OCI-LY1 (cell line): ENCODE measurements around the gene ABRAXAS1.

Experiments
- H2AFZ ChIP-seq: fragments of 200-600 bp; sonication (generic), shearing (Covaris generic); 2 replicates; pipeline ENCODE4 v1.6.0; 2014; ENCODE audit warnings: antibody characterized with exemption, mild to moderate bottlenecking, low read length
- H3F3A ChIP-seq: fragments of 200-600 bp; sonication (generic), shearing (Covaris generic); 2 replicates; pipeline ENCODE4 v1.6.0; 2014; ENCODE audit warnings: mild to moderate bottlenecking, antibody characterized with exemption, low read length, moderate library complexity; ENCODE audit not compliant: insufficient read depth
- H3K27ac ChIP-seq: fragments of 200-600 bp; sonication (generic); 2 replicates; pipeline ENCODE4 v1.5.1; 2014; ENCODE audit warnings: low read length, mixed run types, mild to moderate bottlenecking, low read depth; ENCODE audit not compliant: poor library complexity, severe bottlenecking
- H3K27me3 ChIP-seq: fragments of 200-600 bp; sonication (generic); 2 replicates; pipeline ENCODE4 v1.6.0; 2014; ENCODE audit warnings: antibody characterized with exemption, mild to moderate bottlenecking, low read length, moderate library complexity; ENCODE audit not compliant: insufficient read depth
- H3K36me3 ChIP-seq: fragments of 200-600 bp; sonication (generic); 2 replicates; pipeline ENCODE4 v1.6.1; 2014; ENCODE audit warnings: mild to moderate bottlenecking, antibody characterized with exemption, low read length, moderate library complexity, mixed read lengths; ENCODE audit not compliant: insufficient read depth
- H3K4me1 ChIP-seq: fragments of 200-600 bp; sonication (generic); 2 replicates; pipeline ENCODE4 v1.5.1; 2014; ENCODE audit warnings: mild to moderate bottlenecking, low read length, moderate library complexity; ENCODE audit not compliant: insufficient read depth, severe bottlenecking
- H3K4me2 ChIP-seq: fragments of 200-600 bp; sonication (generic), shearing (Covaris generic); 2 replicates; pipeline ENCODE4 v1.6.1; 2014; ENCODE audit warnings: low read length
- H3K4me3 ChIP-seq: fragments of 200-600 bp; sonication (generic); 2 replicates; pipeline ENCODE4 v1.5.1; 2014; ENCODE audit warnings: low read length, low read depth, mild to moderate bottlenecking, mixed read lengths; ENCODE audit not compliant: poor library complexity, severe bottlenecking
- H3K79me2 ChIP-seq: fragments of 200-600 bp; shearing (Covaris generic); 2 replicates; pipeline ENCODE4 v1.6.1; 2016; ENCODE audit warnings: mixed run types, low read length, mixed read lengths; ENCODE audit not compliant: insufficient read depth
- H3K9ac ChIP-seq: fragments of 200-600 bp; sonication (generic), shearing (Covaris generic); 2 replicates; pipeline ENCODE4 v1.6.1; 2014; ENCODE audit warnings: mild to moderate bottlenecking, low read length, mixed read lengths
- H3K9me2 ChIP-seq: fragments of 200-600 bp; sonication (generic), shearing (Covaris generic); 2 replicates; pipeline ENCODE4 v1.6.1; 2014; ENCODE audit warnings: low read depth, mild to moderate bottlenecking, low read length, mixed read lengths
- H3K9me3 ChIP-seq: fragments of 200-600 bp; shearing (Covaris generic); 2 replicates; pipeline ENCODE4 v1.6.1; 2014; ENCODE audit warnings: low read length, mixed read lengths
- H4K20me1 ChIP-seq: fragments of 200-600 bp; sonication (generic), shearing (Covaris generic); 2 replicates; pipeline ENCODE4 v1.6.0; 2016; ENCODE audit warnings: mild to moderate bottlenecking, low read length; ENCODE audit not compliant: insufficient read depth
- EZH2 ChIP-seq: fragments of 200-600 bp; sonication (generic), shearing (Covaris generic); IDR thresholded peaks from 2 replicates; pipeline ENCODE4 v1.8.0; 2017; ENCODE audit warnings: borderline replicate concordance, mixed run types, mild to moderate bottlenecking, antibody characterized with exemption, low read length, moderate library complexity, mixed read lengths
- TF ChIP-seq, protein P1 (sequence below): fragments of 200-600 bp; sonication (generic), shearing (Covaris generic); IDR thresholded peaks from 2 replicates; pipeline ENCODE4 v1.5.1; 2017; ENCODE audit warnings: mild to moderate bottlenecking, antibody characterized with exemption, low read length, moderate library complexity, mixed read lengths

The ABRAXAS1 gene

GRCh38 chr4:83431200-83431599 is 53.7 kb downstream of the ABRAXAS1 start:
- H3K27ac ChIP-seq, result no peak overlapping the region

GRCh38 chr4:83418211-83418610 is 66.7 kb downstream of the ABRAXAS1 start:
- Histone ChIP-seq H3K36me3 (peaks cover 57% of the 10 kb centered on the region), H3K4me1 (no peaks in the 10 kb centered on the region), H4K20me1 (no peaks in the 10 kb centered on the region), H3K4me2 (no peak overlapping the region), H3K27ac (no peak overlapping the region), H3K9me3 (no peaks in the 10 kb centered on the region), H3K4me3 (no peak overlapping the region), H3K9me2 (no peaks in the 10 kb centered on the region), H3K27me3 (no peaks in the 10 kb centered on the region), H3K9ac (no peak overlapping the region), H2AFZ (no peak overlapping the region), H3K79me2 (no peaks in the 10 kb centered on the region), H3F3A (no peaks in the 10 kb centered on the region)
- TF ChIP-seq EZH2, result no peak
- TF ChIP-seq, protein P1, sequence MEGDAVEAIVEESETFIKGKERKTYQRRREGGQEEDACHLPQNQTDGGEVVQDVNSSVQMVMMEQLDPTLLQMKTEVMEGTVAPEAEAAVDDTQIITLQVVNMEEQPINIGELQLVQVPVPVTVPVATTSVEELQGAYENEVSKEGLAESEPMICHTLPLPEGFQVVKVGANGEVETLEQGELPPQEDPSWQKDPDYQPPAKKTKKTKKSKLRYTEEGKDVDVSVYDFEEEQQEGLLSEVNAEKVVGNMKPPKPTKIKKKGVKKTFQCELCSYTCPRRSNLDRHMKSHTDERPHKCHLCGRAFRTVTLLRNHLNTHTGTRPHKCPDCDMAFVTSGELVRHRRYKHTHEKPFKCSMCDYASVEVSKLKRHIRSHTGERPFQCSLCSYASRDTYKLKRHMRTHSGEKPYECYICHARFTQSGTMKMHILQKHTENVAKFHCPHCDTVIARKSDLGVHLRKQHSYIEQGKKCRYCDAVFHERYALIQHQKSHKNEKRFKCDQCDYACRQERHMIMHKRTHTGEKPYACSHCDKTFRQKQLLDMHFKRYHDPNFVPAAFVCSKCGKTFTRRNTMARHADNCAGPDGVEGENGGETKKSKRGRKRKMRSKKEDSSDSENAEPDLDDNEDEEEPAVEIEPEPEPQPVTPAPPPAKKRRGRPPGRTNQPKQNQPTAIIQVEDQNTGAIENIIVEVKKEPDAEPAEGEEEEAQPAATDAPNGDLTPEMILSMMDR, result no peak

More at GRCh38 chr4:83431200-83431599, 53.7 kb downstream of the ABRAXAS1 start:
- H3K36me3 ChIP-seq, result peaks cover 23% of the 10 kb centered on the region
- H3K9me2 ChIP-seq, result no peaks in the 10 kb centered on the region
- H3K79me2 ChIP-seq, result no peaks in the 10 kb centered on the region
- no peak overlapping the region for H2AFZ ChIP-seq
- no peaks in the 10 kb centered on the region for H4K20me1 ChIP-seq
- no peaks in the 10 kb centered on the region for H3F3A ChIP-seq
- H3K27me3 ChIP-seq, result no peaks in the 10 kb centered on the region
- no peaks in the 10 kb centered on the region for H3K9me3 ChIP-seq
- H3K4me3 ChIP-seq, result no peak overlapping the region
- TF ChIP-seq, protein P1, result no peak
- TF ChIP-seq EZH2, result no peak
- H3K4me1 ChIP-seq, result no peaks in the 10 kb centered on the region
- H3K9ac ChIP-seq, result no peak overlapping the region
- no peak overlapping the region for H3K4me2 ChIP-seq

DNA sequence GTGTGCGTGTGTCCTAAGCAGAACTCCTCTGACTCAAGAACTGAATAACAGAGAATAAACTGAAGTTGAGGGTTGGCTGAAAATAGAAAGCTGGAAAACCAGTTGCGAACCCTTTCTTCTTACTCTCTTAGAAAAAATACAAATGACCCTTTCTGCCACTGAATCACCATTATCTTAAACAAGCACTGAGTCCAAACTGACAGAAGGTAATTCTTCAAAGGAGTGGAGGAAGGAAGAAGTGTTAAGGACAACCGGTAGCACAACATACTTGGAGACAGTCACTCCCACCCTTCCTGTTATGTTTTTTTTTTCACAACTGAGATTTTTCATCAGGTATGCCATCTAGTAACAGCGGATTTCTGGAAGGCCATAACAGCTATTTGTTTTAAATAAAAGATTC is 67.3 kb downstream of the ABRAXAS1 start:
- H2AFZ ChIP-seq, result no peak overlapping the region
- H3K9me3 ChIP-seq, result no peaks in the 10 kb centered on the region
- H3K4me1 ChIP-seq, result no peaks in the 10 kb centered on the region
- H4K20me1 ChIP-seq, result no peaks in the 10 kb centered on the region
- H3K27ac ChIP-seq, result no peak overlapping the region
- H3K27me3 ChIP-seq, result no peaks in the 10 kb centered on the region
- TF ChIP-seq, protein P1, result no peak
- TF ChIP-seq EZH2, result no peak
- H3K4me2 ChIP-seq, result no peak overlapping the region
- H3K4me3 ChIP-seq, result no peak overlapping the region
- no peaks in the 10 kb centered on the region for H3K79me2 ChIP-seq
- H3F3A ChIP-seq, result no peaks in the 10 kb centered on the region
- no peak overlapping the region for H3K9ac ChIP-seq
- H3K9me2 ChIP-seq, result no peaks in the 10 kb centered on the region
- H3K36me3 ChIP-seq, result peaks cover 56% of the 10 kb centered on the region
